GM18870 (cell line): ENCODE measurements around the gene ZNF319.
"Not testable (repeated sequence)": the region's sequence is repeated elsewhere in the genome, so short reads cannot be mapped to it uniquely, and the experiment has no call there.

Source experiments
- ATAC-seq: cut with Tn5 transposase; IDR thresholded peaks from one replicate; pipeline ENCODE4 v1.9.1; 2021; ENCODE audit warnings: moderate library complexity; ENCODE audit not compliant: unreplicated experiment

ZNF319 gene

GRCh38 chr16:57979006-57979585 is 21.4 kb downstream of the ZNF319 start:
- no peak for ATAC-seq

- ATAC-seq, result not testable (repeated sequence)
Observed at GRCh38 chr16:57978070-57978465, 22.4 kb downstream of the ZNF319 start.

GRCh38 chr16:57977418-57978069 is 22.9 kb downstream of the ZNF319 start:
- ATAC-seq, result no peak

- no peak for ATAC-seq
Observed at GRCh38 chr16:57976331-57976796, 24.1 kb downstream of the ZNF319 start.

- ATAC-seq, result no peak
Observed at GRCh38 chr16:57972306-57972705, 28.2 kb downstream of the ZNF319 start.

GRCh38 chr16:57971848-57972247 is 28.6 kb downstream of the ZNF319 start:
- ATAC-seq, result no peak

- ATAC-seq, result no peak
Observed at GRCh38 chr16:57970970-57971369, 29.5 kb downstream of the ZNF319 start, which contains the start of gene CNGB1. Gene CNGB1, minus strand, starts transcription at chr16:57971128. Its CDS starts 3,842 bp downstream, at chr16:57967286.

GRCh38 chr16:57970319-57970718 is 30.2 kb downstream of the ZNF319 start:
- no peak for ATAC-seq

GRCh38 chr16:57969451-57970123 is 30.9 kb downstream of the ZNF319 start:
- no peak for ATAC-seq

GRCh38 chr16:57967916-57968315 is 32.6 kb downstream of the ZNF319 start:
- ATAC-seq, result no peak

GRCh38 chr16:57966986-57967385 is 33.5 kb downstream of the ZNF319 start:
- ATAC-seq, result no peak

GRCh38 chr16:57966204-57966771 is 34.2 kb downstream of the ZNF319 start:
- no peak for ATAC-seq

GRCh38 chr16:57964157-57964700 is 36.2 kb downstream of the ZNF319 start:
- no peak for ATAC-seq

GRCh38 chr16:57962756-57963155 is 37.7 kb downstream of the ZNF319 start:
- no peak for ATAC-seq

GRCh38 chr16:57962046-57962445 is 38.4 kb downstream of the ZNF319 start:
- no peak for ATAC-seq

GRCh38 chr16:57961538-57961937 is 38.9 kb downstream of the ZNF319 start:
- ATAC-seq, result no peak

GRCh38 chr16:57960826-57961472 is 39.5 kb downstream of the ZNF319 start:
- no peak for ATAC-seq

GRCh38 chr16:57960310-57960709 is 40.2 kb downstream of the ZNF319 start:
- ATAC-seq, result no peak

GRCh38 chr16:57959804-57960203 is 40.7 kb downstream of the ZNF319 start:
- ATAC-seq, result no peak

- no peak for ATAC-seq
Observed at GRCh38 chr16:57959121-57959520, 41.4 kb downstream of the ZNF319 start.

GRCh38 chr16:57958544-57958943 is 41.9 kb downstream of the ZNF319 start:
- no peak for ATAC-seq
